NCI-H2227 treated with DMSO at 0.1 percent for 48 hours (cell line): ENCODE results near the gene DDX42.

Experiments
- DNase-seq: peaks from one replicate; lab custom pipeline; 2025; lab: John Stamatoyannopoulos, UW

The DDX42 gene

GRCh38 chr17:63823659-63824331 is 49.8 kb downstream of the DDX42 start:
- DNase-seq, result no peak

GRCh38 chr17:63824362-63824761 is 50.4 kb downstream of the DDX42 start:
- DNase-seq, result no peak

DNA sequence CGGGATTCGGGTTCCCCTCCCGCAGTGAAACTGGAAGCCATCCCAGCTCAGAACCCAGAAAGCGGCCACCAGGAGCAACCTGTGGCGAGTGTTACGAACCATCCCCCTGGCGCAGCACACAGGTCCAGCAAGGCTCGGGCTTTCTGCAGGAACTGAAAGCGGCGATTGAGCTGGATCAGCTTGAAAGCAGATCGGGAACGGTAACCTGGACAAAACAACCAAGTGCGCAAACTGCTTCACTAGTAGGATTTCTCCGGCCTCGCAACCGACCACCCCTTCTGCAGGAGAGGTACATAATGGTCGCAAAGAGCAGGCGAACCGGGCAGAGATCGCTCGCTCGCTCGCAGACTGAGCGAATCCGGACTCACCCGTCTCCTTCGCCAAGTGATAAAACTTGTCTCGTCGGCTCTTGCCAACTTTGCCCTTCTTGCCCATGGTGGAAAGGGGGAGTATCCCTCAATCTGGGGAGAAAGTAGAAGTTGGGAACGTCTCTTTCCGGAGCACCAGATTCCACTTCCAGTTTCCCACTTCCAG is 52.6 kb downstream of the DDX42 start:
- DNase-seq, result peak; percentile 64

- peak; percentile 99 for DNase-seq
Measured at GRCh38 chr17:63827002-63827800, 53.2 kb downstream of the DDX42 start, which contains the start of the genes FTSJ3 and PSMC5. TSS of gene FTSJ3 (minus strand) at chr17:63827663. CDS start at chr17:63826902, 761 bp downstream. TSS of gene PSMC5 (plus strand) at chr17:63827431. CDS start at chr17:63827491, 60 bp downstream.

- no peak for DNase-seq
Measured at GRCh38 chr17:63827801-63828221, 53.8 kb downstream of the DDX42 start.

DNA sequence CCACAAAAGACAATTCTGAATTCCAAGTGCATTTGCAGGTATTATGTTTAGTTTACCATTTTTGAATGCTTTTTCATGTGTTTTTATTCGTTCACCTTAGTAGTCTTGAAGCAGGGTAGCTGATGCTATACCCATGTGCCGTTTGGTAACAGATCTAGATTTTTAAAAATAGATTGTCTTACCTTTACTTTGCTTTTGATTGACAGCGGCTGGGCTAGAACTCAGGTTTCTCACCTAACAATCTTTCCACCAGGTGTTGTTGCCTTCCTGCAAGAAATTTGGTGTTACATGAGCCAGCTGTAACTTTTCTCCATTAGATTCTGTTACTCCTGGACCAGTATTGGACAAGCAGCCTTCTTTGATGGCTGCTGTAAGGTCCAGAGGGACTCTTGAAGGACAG is 55.0 kb downstream of the DDX42 start:
- no peak for DNase-seq

DNA sequence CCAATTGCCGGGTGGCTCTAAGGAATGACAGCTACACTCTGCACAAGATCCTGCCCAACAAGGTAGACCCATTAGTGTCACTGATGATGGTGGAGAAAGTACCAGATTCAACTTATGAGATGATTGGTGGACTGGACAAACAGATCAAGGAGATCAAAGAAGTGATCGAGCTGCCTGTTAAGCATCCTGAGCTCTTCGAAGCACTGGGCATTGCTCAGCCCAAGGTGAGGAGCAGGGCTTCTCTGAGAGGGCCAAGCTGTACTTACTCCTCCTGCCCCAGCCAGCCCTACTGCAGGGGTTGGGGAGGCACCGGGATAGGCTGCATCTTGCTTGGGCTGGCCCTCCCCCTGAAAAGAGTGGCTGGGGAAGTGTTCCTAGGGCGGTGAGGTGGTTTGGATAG is 56.3 kb downstream of the DDX42 start:
- DNase-seq, result no peak

DNA sequence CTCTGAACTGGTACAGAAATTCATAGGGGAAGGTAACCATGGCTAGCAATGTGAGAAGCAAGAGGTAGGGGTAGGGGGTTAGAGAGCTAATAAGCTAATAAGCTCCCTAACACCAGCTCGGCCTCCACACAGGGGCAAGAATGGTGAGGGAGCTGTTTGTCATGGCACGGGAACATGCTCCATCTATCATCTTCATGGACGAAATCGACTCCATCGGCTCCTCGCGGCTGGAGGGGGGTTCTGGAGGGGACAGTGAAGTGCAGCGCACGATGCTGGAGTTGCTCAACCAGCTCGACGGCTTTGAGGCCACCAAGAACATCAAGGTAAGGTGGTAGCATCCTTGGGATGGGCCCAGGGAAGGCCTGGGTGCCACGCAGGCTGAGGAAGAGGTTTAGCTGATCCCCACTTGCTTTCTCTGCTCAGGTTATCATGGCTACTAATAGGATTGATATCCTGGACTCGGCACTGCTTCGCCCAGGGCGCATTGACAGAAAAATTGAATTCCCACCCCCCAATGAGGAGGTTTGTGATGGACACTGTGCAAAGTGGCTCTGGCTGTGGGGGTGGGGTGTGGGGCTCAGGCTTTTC is 57.0 kb downstream of the DDX42 start:
- no peak for DNase-seq

GRCh38 chr17:63831505-63831904 is 57.5 kb downstream of the DDX42 start:
- no peak for DNase-seq

DNA sequence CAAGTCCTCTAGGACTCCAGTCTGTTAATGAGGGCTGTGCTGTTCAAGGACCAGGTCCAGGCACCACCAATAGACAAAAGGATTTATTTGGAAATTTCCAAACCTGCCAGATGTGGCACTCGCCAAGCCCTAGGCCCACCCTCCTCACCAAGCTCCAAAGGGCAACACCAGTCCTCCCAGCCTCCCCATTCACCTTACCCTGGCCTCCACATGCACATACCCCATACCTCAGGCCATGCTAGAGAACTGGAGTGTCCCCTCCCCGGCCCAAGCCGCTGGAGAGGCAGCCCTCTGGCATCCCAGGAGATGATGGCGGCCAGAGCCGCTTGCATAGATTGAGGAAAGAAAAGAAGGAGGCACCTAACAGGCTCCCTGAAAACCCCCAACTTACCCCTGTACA is 58.0 kb downstream of the DDX42 start:
- no peak for DNase-seq

DNA sequence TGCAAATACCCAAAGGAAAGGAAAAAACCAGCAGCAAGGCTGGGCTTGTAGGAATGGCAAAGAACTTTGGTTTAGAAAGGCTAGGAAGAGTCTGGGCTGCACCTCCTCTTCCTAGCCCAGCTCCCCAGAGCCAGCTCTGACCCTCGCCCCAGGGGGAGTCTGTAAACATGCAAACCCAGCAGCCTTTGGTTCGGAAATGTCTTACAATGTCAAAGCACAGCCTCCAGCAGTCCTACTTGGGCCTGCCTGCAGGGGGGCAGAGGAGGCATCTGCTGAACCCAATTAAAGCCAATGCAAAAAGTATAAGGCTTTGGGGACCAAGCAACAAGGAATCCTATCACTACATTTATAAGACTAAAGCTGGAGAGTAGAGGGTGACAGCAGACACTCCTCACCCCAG is 58.5 kb downstream of the DDX42 start:
- no peak for DNase-seq

DNA sequence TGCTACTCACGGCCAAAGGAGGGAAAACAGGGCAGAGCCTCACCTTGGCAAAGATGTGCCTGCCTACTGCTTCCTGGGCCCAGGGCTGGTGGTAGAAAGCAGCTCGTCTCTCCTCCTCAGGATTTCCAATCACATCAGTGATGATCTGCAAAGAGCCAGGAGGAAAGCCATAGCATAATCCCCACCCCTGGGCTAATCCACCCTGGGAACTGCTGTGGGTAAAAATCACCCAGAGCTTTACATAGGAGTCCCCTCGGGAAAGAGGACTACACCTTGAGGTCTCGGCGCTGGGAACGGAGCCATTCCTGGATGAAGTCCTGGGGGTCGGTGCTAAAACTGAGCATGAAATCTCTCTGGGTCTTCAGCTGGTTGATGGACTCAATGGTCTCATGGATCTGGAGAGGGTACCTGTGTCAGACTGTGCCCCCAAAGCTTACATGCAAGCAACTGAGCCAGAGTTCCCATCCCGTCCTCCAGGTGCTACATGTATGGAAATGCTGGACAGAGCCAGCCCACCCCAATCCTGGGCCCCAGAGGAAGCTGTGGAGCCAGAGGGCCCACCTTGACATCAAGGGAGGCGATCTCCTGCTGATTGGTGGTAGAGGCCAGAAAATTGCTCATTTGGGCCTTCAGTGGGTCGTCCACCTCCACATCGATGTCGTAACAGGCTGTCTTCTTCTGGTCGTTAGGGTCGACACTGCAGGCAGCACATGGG is 59.2 kb downstream of the DDX42 start:
- DNase-seq, result no peak

- no peak for DNase-seq
Measured at GRCh38 chr17:63833741-63834373, 59.9 kb downstream of the DDX42 start.

DNA sequence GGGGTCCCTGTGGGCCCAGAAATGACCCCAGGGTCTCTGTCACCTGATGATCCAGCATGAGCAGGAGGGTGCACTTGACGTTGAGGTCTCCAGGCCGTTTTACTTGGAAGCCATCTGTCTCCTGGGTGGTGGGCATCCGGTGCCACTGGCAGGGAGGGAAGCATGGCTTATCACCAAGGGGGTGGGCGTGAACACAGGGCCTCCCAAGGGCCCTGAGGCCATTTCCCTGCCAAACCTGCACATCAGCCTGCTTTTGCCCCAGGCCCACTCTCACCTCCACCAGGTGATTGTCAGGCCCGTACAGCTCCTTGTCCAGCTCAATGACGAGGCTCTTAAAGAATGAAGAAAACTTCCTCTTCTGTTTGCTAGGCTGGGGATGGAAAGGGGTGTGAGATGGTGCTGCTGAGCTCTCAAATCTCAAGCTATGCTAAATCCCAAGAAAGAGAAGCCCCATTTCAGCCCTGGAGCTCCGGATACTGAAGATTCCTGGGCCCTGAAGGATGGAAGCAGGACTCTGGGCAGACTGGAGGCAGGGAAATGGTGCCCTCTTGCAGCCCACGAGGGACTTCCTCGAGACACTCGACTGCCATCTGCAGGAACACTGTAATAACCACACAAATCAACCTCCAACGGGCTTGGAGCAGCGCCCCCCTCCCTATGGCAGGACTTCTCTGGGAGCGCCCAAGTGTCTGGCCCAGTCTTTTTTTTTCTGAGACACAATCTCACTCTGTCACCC is 60.6 kb downstream of the DDX42 start:
- peak; percentile 59 for DNase-seq

DNA sequence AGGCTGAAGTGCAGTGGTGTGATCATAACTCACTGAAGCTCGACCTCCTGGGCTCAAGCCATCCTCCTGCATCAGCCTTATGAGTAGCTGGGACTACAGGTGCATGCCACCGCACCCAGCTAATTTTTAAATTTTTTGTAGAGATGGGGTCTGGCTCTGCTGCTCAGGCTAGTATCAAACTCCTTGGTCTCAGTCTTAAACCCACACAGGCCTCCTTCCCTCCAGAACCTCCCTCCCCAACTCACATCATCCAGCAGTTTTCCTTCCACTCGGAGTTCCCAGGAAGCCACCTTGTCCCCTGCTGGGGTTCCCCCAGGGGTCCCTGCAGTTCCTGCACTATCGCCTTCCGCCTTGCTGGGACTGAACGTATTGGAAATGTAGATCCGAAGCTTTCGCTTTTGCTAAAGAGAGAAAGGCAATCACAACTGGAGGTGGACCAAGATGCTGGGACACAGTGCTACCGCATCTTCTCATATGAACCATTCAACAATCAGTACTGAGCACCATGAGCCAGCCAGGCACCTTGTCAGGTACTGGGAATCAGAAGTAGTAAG is 61.3 kb downstream of the DDX42 start:
- DNase-seq, result no peak

DNA sequence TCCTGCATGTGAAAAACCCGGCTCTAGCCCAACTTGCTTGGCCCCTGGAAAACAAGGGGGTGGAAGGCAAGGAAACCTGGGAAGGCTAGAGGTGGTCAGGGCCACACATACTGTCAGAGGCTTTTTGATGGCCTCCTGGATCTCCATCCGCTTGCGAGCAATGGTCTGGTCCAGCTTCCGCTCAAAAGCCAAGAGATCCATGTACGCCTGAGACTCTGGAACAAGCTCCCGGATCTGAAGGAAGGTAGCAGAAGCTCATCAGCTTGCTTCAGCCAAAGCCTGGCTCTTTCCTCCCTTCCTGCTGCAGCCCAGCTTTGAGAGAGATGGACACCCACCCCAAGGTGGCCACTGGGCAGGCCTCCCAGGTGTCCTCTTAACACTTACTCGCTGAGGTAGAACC is 62.8 kb downstream of the DDX42 start:
- DNase-seq, result no peak

DNA sequence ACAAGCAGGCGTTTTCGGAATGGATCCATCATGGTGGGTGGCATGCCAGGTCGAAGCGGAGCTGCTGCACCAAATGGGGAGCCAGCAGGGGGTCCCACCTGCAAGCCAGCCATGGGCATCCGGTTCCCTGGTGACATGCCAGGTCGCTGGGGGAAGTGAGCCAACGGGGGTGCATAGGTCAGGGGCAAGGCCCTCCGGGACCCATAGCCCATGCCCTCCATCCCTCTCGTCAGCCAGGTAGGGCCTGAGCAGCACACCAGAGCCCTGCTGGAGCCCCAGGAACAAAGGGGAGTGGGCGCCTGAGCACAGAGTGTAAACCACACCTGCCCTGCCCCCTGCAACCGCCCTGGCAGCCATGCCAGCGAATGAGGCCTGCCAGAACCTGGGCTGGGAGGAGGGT is 63.5 kb downstream of the DDX42 start:
- DNase-seq, result no peak

DNA sequence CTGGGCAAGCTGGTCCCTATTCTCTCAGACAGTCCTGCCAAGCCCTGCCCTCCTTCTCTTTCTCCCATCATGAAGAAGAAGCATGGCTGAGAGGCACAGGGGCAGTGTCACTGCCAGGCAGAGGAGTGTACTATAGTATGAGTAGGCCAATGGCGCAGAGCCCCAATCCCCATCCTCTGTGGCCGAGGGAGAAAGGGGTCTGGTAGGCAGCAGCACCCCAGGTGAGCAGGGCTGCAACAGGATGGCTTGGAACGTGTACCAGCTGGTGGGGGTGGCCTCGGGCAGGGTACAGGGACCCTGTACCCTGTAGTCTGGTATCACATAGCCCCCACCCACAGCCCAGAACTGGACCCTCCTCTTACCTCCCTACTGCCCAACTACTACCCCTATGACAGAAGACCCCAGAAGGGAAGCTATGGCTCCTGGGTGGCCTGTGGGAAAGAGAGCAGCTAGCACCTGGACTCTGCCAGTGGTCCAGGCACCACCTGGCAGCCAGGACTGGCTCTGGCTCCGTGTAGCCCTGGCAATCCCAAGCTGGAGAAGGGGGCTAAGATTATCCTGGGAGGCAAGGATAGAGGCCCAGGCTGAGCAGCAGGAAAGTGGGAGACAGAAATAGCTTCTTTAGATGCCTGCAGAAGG is 64.1 kb downstream of the DDX42 start:
- DNase-seq, result no peak

DNA sequence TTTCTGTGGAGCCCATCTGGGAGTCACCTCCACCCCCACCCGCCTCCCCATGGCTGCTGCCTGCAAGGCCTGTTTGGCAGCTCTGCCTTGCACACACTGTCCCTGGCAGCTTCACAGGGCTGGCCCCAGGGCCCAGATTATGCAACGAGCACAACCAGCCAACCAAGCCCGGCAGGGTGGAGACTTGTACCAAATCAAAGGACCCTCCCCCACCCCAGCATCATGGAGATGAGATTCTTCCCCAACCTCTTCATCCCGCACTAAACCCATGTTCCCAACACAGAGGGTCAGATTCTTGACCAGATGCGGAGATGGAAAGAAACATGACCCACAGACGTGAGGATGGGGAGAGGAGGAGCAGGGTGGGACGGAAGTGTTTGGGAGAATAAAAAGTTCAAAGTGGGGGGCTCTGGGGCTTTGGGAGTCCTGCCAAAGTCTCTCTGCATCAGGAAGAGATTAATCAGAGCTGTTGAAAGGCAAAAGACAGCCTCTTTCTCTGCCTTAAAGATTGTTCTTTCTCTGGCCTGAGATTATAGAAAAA is 64.7 kb downstream of the DDX42 start:
- DNase-seq, result no peak
